HG03095 (cell line): Measurements from ENCODE around the gene CD33.

ENCODE experiments used
- ATAC-seq: cut with Tn5 transposase; IDR thresholded peaks from one replicate; pipeline ENCODE4 v1.9.1; 2021; ENCODE audit warnings: moderate library complexity; ENCODE audit not compliant: unreplicated experiment

CD33 gene

GRCh38 chr19:51258165-51259160, 33.6 kb downstream of the CD33 start:
- no peak for ATAC-seq

- no peak for ATAC-seq
These were observed 34.7 kb downstream of the CD33 start for GRCh38 chr19:51259348-51260245.

GRCh38 chr19:51263808-51264207, 38.9 kb downstream of the CD33 start:
- ATAC-seq: no peak

GRCh38 chr19:51271067-51271466, 46.2 kb downstream of the CD33 start:
- no peak for ATAC-seq

GRCh38 chr19:51272183-51272810, 47.4 kb downstream of the CD33 start:
- no peak for ATAC-seq

- ATAC-seq: no peak
These were observed 49.3 kb downstream of the CD33 start for GRCh38 chr19:51274049-51274770.

GRCh38 chr19:51277112-51277511, 52.2 kb downstream of the CD33 start:
- no peak for ATAC-seq

- no peak for ATAC-seq
These were observed 57.5 kb downstream of the CD33 start for GRCh38 chr19:51282335-51282734.

- no peak for ATAC-seq
These were observed 60.8 kb downstream of the CD33 start for GRCh38 chr19:51285682-51286081.
